Ishikawa (cell line): ENCODE data around the gene LAYN.

Source experiments
- CEBPB ChIP-seq: IDR thresholded peaks from 2 replicates; pipeline ENCODE4 v1.6.1; 2012
- CREB1 ChIP-seq: IDR thresholded peaks from 2 replicates; pipeline ENCODE4 v1.6.1; 2012; ENCODE audit warnings: low read depth
- EGR1 ChIP-seq: IDR thresholded peaks from 2 replicates; pipeline ENCODE4 v1.6.1; 2012
- EP300 ChIP-seq: IDR thresholded peaks from 2 replicates; pipeline ENCODE4 v1.6.1; 2012; ENCODE audit warnings: borderline replicate concordance
- FOXM1 ChIP-seq: IDR thresholded peaks from 2 replicates; pipeline ENCODE4 v1.6.1; 2012; ENCODE audit warnings: low read depth, borderline replicate concordance
- MAX ChIP-seq: IDR thresholded peaks from 2 replicates; pipeline ENCODE4 v1.6.1; 2012
- NFIC ChIP-seq: IDR thresholded peaks from 2 replicates; pipeline ENCODE4 v1.6.1; 2012
- RAD21 ChIP-seq: IDR thresholded peaks from 2 replicates; pipeline ENCODE4 v1.6.1; 2012; ENCODE audit warnings: low read depth
- REST ChIP-seq: IDR thresholded peaks from 2 replicates; pipeline ENCODE4 v1.6.1; 2012; ENCODE audit warnings: low read depth, mild to moderate bottlenecking
- TAF1 ChIP-seq: IDR thresholded peaks from 2 replicates; pipeline ENCODE4 v1.6.1; 2012; ENCODE audit warnings: low read depth, mild to moderate bottlenecking
- TCF12 ChIP-seq: IDR thresholded peaks from 2 replicates; pipeline ENCODE4 v1.6.1; 2012; ENCODE audit warnings: low read depth
- TEAD4 ChIP-seq: IDR thresholded peaks from 2 replicates; pipeline ENCODE4 v1.6.1; 2012
- USF1 ChIP-seq: IDR thresholded peaks from 2 replicates; pipeline ENCODE4 v1.6.1; 2012
- YY1 ChIP-seq: IDR thresholded peaks from 2 replicates; pipeline ENCODE4 v1.6.1; 2012; ENCODE audit warnings: low read depth
- ZBTB7A ChIP-seq: IDR thresholded peaks from 2 replicates; pipeline ENCODE4 v1.6.1; 2012; ENCODE audit warnings: low read depth

Gene LAYN

GRCh38 chr11:111539426-111540113 is 950 bp upstream of the LAYN start:
- TF ChIP-seq MAX (no peak), TCF12 (no peak), FOXM1 (no peak)

GRCh38 chr11:111540937-111541253 is 375 bp downstream of the LAYN start:
- TF ChIP-seq CREB1 (no peak), REST (no peak), EGR1 (no peak), FOXM1 (no peak), YY1 (no peak), EP300 (no peak), USF1 (no peak), TEAD4 (no peak), ZBTB7A (no peak), TCF12 (no peak), TAF1 (no peak), RAD21 (no peak), NFIC (no peak)

- TF ChIP-seq EGR1 (no peak), USF1 (no peak), TAF1 (no peak), REST (no peak), NFIC (no peak), FOXM1 (no peak), TEAD4 (no peak), ZBTB7A (no peak), YY1 (no peak), RAD21 (no peak), MAX (no peak), EP300 (no peak), TCF12 (no peak), CREB1 (no peak), CEBPB (no peak)
Observed at GRCh38 chr11:111541254-111542061, 938 bp downstream of the LAYN start.

GRCh38 chr11:111542606-111543275 is 2.2 kb downstream of the LAYN start:
- TF ChIP-seq FOXM1 (no peak), EGR1 (no peak), CREB1 (no peak), CEBPB (no peak), ZBTB7A (no peak), USF1 (no peak), NFIC (no peak), REST (no peak), RAD21 (no peak)
